Endodermal cell (in vitro differentiated cells): Measurements from ENCODE around the gene TGFBR3. TPM values are rescaled to one million over a fixed set of nuclear protein-coding genes. Genes with fewer than 3 reads are reported as not detected.

ENCODE experiments used
- DNase-seq: peaks from one replicate; pipeline ENCODE4 v3.0.0-alpha.2; 2017
- H3K27ac ChIP-seq: 2 replicates; pipeline ENCODE4 v1.5.1; 2013; ENCODE audit warnings: mild to moderate bottlenecking, low read depth, low read length, moderate library complexity
- H3K27me3 ChIP-seq: 2 replicates; pipeline ENCODE4 v1.6.1; 2013; ENCODE audit warnings: mild to moderate bottlenecking, low read length, moderate library complexity; ENCODE audit not compliant: insufficient read depth, control insufficient read depth, poor library complexity, severe bottlenecking
- H3K36me3 ChIP-seq: 2 replicates; pipeline ENCODE4 v1.7.0; 2013; ENCODE audit warnings: mild to moderate bottlenecking, low read length, moderate library complexity; ENCODE audit not compliant: control insufficient read depth, insufficient read depth
- H3K4me1 ChIP-seq: one replicate; pipeline ENCODE4 v1.7.0; 2013; ENCODE audit warnings: low read length; ENCODE audit not compliant: control insufficient read depth, insufficient read depth
- H3K4me3 ChIP-seq: 2 replicates; pipeline ENCODE4 v1.5.1; 2013; ENCODE audit warnings: mild to moderate bottlenecking, low read length, moderate library complexity
- H3K9ac ChIP-seq: 2 replicates; pipeline ENCODE4 v1.6.1; 2013; ENCODE audit warnings: mild to moderate bottlenecking, low read length, moderate library complexity; ENCODE audit not compliant: poor library complexity, severe bottlenecking; ENCODE audit errors: extremely low read depth
- H3K9me3 ChIP-seq: 2 replicates; pipeline ENCODE4 v1.6.1; 2013; ENCODE audit warnings: mild to moderate bottlenecking, low read length, moderate library complexity; ENCODE audit not compliant: control insufficient read depth
- H3K27ac Mint-ChIP-seq: 2 replicates; pipeline ENCODE4 v1.8.0; 2020; ENCODE audit warnings: mixed read lengths
- H3K27me3 Mint-ChIP-seq: 2 replicates; pipeline ENCODE4 v1.8.0; 2021; ENCODE audit warnings: mild to moderate bottlenecking, mixed read lengths; ENCODE audit not compliant: insufficient read depth
- H3K36me3 Mint-ChIP-seq: 2 replicates; pipeline ENCODE4 v1.8.0; 2020; ENCODE audit warnings: low read depth, mixed read lengths
- H3K4me1 Mint-ChIP-seq: 2 replicates; pipeline ENCODE4 v1.8.0; 2020; ENCODE audit warnings: mixed read lengths
- H3K4me3 Mint-ChIP-seq: 2 replicates; pipeline ENCODE4 v1.8.0; 2020; ENCODE audit warnings: mild to moderate bottlenecking, moderate library complexity, mixed read lengths
- H3K9me3 Mint-ChIP-seq: 2 replicates; pipeline ENCODE4 v1.8.0; 2020; ENCODE audit warnings: mild to moderate bottlenecking, mixed read lengths
- CTCF ChIP-seq: fragments of 200-600 bp; sonication (generic); conservative IDR thresholded peaks from 2 replicates; pipeline ENCODE4 v1.5.0; 2021; ENCODE audit warnings: antibody characterized with exemption, mild to moderate bottlenecking
- WGBS, 2 experiments: methylation state at CpG; one replicate each; pipeline versions ENCODE4 v1.1.5 to v1.1.7; 2013; ENCODE audit warnings: missing lambda C conversion rate in 2 of 2, mixed read lengths in 1 of 2; ENCODE audit not compliant: insufficient coverage in 1 of 2, insufficient read length in 1 of 2; 5-methylcytosine and 5-hydroxymethylcytosine counted together
- total RNA-seq, 2 donors: library from RNA; stranded (reverse); fragmentation: NEBNext Ultra II Directional in 1 of 2; extraction: Animal tissue kit (Norgen Biotek cat#: 25700) in 1 of 2; gene quantifications; 2 replicates in 1 of 2; 3 replicates in 1 of 2; pipeline ENCODE4 v1.2.1, GENCODE V29; 2021

TGFBR3 gene
- total RNA-seq, 2 donors from 2014 or later = 8.1 to 8.5 TPM

DNA sequence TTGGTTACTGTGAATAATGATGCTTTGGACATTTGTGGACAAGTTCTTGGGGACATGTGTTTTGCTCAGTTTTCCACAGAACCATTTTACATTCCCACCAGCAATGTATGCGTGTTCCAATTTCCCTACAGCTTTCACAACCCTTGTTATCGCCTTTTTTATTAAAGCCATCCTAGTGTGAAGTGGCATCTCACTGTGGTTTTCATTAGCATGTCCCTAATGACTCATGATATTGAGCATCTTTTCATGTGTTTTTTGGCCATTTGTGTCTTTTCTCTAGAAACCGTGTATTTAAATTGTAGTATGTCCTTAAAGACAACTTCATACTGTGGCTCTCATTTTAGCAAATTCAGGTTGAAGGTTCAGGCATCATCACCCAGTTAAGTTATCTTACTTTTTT lies 132.1 kb downstream of the TGFBR3 start:
- no peaks in the 10 kb centered on the region for H3K27me3 Mint-ChIP-seq
- Histone ChIP-seq H3K9ac (no peak overlapping the region), H3K9me3 (no peaks in the 10 kb centered on the region), H3K36me3 (no peaks in the 10 kb centered on the region), H3K27ac (no peak overlapping the region), H3K4me3 (no peak overlapping the region), H3K4me1 (no peaks in the 10 kb centered on the region), H3K27me3 (no peaks in the 10 kb centered on the region)
- H3K4me3 Mint-ChIP-seq = no peak overlapping the region
- no peaks in the 10 kb centered on the region for H3K9me3 Mint-ChIP-seq
- no peak overlapping the region for H3K27ac Mint-ChIP-seq
- TF ChIP-seq CTCF = no peak
- no peak for DNase-seq
- no peaks in the 10 kb centered on the region for H3K4me1 Mint-ChIP-seq
- H3K36me3 Mint-ChIP-seq = no peaks in the 10 kb centered on the region
- 91 to 96% methylated on average over 3 of the region's 3 CpGs for WGBS, 2 experiments

- no peaks in the 10 kb centered on the region for H3K27me3 ChIP-seq
- Mint-ChIP-seq H3K27ac (no peak overlapping the region), H3K4me3 (no peak overlapping the region), H3K27me3 (no peaks in the 10 kb centered on the region), H3K4me1 (no peaks in the 10 kb centered on the region), H3K9me3 (peaks cover 5% of the 10 kb centered on the region), H3K36me3 (peaks cover 2% of the 10 kb centered on the region)
- no peaks in the 10 kb centered on the region for H3K36me3 ChIP-seq
- no peak overlapping the region for H3K9ac ChIP-seq
- no peak overlapping the region for H3K27ac ChIP-seq
- WGBS, 2 experiments = 92 to 96% methylated on average over 2 of the region's 2 CpGs
- no peak for DNase-seq
- H3K4me1 ChIP-seq = no peaks in the 10 kb centered on the region
- H3K4me3 ChIP-seq = no peak overlapping the region
- no peak for TF ChIP-seq CTCF
- H3K9me3 ChIP-seq = peaks cover 11% of the 10 kb centered on the region
Measured at GRCh38 chr1:91752324-91752723, 133.6 kb downstream of the TGFBR3 start.

GRCh38 chr1:91751275-91751674 lies 134.7 kb downstream of the TGFBR3 start:
- Histone ChIP-seq H3K9ac (no peak overlapping the region), H3K4me1 (no peaks in the 10 kb centered on the region), H3K9me3 (peaks cover 20% of the 10 kb centered on the region), H3K27me3 (no peaks in the 10 kb centered on the region), H3K4me3 (no peak overlapping the region), H3K36me3 (no peaks in the 10 kb centered on the region), H3K27ac (no peak overlapping the region)
- TF ChIP-seq CTCF = no peak
- Mint-ChIP-seq H3K36me3 (peaks cover 12% of the 10 kb centered on the region), H3K9me3 (peaks cover 15% of the 10 kb centered on the region), H3K27ac (no peak overlapping the region), H3K27me3 (no peaks in the 10 kb centered on the region), H3K4me1 (no peaks in the 10 kb centered on the region), H3K4me3 (no peak overlapping the region)
- no peak for DNase-seq
- WGBS, 2 experiments = 92 to 94% methylated on average over 3 of the region's 3 CpGs
